NCI-H2107 treated with DMSO at 0.1 percent for 48 hours (cell line): ENCODE results near the gene GPR152.

Experiments used
- DNase-seq: peaks from one replicate; lab custom pipeline; 2025; ENCODE audit not compliant: unreplicated experiment; lab: John Stamatoyannopoulos, UW

GPR152 gene, protein sequence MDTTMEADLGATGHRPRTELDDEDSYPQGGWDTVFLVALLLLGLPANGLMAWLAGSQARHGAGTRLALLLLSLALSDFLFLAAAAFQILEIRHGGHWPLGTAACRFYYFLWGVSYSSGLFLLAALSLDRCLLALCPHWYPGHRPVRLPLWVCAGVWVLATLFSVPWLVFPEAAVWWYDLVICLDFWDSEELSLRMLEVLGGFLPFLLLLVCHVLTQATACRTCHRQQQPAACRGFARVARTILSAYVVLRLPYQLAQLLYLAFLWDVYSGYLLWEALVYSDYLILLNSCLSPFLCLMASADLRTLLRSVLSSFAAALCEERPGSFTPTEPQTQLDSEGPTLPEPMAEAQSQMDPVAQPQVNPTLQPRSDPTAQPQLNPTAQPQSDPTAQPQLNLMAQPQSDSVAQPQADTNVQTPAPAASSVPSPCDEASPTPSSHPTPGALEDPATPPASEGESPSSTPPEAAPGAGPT

DNA sequence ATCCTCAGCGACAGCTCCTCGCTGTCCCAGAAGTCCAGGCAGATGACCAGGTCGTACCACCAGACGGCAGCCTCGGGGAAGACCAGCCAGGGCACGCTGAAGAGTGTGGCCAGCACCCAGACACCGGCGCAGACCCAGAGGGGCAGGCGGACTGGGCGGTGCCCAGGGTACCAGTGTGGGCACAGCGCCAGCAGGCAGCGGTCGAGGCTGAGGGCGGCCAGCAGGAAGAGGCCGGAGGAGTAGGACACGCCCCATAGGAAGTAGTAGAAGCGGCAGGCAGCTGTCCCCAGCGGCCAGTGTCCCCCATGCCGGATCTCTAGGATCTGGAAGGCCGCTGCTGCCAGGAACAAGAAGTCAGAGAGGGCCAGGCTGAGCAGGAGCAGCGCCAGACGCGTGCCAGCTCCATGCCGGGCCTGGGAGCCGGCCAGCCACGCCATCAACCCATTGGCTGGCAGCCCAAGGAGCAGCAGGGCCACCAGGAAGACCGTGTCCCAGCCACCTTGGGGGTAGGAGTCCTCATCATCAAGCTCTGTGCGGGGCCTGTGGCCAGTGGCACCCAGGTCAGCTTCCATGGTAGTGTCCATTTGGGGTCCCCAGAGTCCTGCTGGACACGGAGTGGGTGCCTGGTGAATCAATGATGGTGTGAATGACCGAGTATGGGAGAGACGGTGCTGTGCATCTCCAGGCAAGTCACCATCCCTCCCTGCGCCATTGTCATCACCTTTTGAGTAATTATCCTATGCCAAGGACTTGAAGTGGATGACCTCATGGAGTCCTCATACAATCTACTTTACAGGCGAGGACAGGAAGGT is at the start of gene GPR152:
GPR152 (minus strand) TSS at position 589 of the 812 bp plus-strand sequence; CDS start at position 584, 5 bp downstream.
- DNase-seq, result no peak

- DNase-seq, result no peak
Observed at GRCh38 chr11:67501854-67502253, 49.3 kb upstream of the GPR152 start.

DNA sequence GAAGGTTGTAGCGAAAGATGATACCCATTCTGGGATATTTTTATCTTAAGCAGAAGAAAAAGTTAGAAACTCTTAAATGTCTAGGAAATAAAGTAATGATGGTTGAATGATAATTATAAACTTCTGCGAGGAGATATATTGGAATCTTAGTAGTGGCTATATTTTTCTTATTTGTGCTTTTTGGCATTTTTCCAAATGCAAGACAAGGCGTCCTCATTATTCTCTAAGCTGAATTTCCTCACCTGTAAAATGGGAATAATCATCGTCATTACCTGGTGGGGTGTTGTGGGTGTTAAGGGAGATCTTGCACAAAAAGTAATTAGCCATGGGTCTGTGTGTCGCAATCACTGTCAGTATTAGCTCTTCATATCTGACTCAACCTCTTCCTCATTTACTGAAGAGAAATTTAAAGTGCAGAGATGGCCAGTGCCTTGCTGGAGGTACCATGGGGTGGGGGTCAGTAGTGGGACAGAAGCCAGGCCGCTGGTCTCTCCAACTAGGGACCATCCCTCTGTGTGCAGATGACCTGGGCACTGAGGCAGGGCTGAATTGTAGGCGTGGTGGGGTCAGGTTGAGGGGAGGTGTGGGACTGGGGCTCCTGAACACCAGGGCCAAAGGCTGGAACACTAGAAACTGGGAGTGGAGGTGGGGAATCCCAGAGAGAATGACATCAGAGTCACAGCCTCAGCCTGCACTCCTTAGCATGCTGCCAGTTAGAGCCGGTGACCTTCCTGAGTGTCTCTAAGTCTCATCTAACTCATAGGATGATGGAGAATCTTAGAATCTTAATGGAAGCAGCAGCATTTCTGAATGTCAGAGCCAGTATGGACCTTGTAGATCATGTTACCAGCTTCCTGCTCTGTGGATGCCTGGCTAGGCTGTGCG is 48.5 kb upstream of the GPR152 start:
- no peak for DNase-seq

- DNase-seq, result peak; percentile 8
Observed at GRCh38 chr11:67500484-67500821, 47.9 kb upstream of the GPR152 start.

DNA sequence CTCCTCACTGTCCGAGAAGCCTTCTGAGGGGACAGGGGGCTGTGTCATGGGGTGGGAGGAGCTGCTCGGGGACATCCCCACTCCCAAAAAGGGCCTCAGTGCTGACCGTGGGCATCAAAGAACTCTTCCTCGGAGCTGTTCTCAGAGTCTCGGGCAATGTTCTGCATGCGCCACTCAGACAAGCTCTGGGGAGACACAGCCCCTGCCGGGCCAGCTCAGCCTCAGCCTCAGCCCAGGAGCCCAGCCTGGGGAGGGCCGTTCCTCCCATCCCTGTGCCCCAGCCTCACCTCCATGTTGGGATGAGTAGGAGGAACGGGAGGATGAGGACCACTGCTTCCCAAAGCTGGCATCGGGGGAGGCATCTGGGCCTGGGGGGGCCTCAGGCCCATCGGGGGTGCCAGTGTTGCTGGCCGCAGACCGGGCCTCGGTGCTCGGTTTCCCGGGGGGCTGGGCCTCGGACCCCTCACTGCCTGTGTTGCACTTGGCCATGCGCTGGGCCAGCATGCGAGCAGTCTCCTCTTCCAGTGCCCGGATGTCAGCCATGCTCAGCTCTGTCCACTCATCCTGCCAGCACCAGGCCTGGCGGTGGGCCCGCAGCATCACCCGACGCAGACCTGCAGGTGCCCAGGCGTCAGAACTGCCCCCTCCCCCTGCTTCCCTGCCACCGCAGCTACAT is 47.4 kb upstream of the GPR152 start:
- DNase-seq, result no peak

- no peak for DNase-seq
Observed at GRCh38 chr11:67498544-67498972, 46.0 kb upstream of the GPR152 start.

- no peak for DNase-seq
Observed at GRCh38 chr11:67497656-67498291, 45.2 kb upstream of the GPR152 start.

GRCh38 chr11:67496113-67496512 is 43.6 kb upstream of the GPR152 start:
- no peak for DNase-seq

DNA sequence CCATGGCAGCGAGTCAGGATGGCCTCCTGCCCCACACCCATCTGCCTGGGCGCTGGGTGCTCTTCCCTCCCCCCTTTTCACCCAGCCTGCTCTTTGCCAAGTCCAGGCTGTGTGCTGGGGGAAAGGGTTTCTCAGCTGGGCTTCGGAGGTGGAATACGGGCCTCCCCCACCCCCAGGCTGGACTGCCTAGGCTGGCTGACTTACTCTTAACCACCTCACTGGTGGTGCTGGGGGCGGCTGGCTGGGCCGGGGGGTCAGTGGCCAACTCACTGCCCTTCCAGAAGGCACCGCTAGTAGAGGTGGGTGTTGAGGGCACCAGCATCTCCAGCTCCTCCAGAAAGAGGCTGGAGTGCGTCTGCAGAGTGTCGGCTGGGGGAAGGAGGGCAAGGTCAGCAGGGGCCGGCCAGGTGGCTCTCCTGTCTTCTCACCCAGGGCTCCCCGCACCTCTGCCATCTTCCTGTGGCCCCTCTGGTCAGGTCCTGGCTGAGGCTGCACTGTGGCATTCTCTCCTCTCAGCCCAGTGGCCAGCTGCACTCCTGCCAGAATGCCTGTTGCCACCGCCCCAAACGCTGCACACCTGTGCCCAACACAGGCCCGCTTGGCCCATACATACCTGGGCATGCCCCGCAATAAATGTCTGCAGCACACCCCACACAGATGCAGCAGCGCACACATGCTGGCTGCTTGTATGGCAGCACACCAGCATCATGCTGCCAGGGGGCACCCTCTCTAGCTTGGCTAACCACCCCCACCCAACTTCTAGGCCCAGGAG is 42.9 kb upstream of the GPR152 start:
- DNase-seq, result no peak

- DNase-seq, result no peak
Observed at GRCh38 chr11:67494371-67495233, 42.1 kb upstream of the GPR152 start.

DNA sequence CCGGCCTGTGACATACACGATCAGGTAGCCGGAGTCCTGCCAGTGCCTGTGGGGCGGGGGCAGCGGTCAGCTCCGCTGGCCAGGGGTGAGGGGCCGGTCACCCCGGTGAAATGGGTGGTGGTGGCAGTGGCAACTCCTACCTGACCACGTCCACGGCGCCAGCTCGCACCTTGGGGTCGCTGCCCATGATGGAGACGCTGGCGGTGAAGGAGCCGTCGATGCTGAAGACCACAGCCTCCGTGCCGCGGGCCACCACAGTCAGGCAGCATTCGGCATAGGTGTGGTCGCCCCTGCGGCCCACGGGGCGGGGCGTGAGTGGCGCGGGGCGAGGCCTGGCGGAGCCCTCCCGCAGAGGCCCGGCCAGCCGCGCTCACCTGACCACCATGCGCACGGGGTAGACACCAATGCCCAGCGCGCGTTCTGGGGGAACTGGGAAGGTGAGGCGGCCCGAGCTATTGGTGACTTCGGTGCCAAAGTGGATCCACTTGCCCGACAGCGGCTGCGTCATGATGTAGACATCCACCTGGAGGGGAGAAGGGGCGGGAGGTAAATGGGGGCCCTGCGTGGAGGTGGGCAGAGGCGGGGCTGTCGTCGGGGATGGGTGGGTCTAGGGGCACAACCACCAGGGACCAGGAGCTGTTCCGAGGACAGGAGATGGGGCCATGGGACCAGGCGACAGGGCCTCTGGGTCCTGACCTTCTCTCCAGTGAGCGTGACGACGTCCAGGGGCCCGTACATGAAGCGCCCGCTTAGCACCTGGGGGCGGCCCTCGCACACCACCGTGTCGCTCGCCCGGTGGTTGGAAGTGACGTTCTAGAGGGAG is 41.2 kb upstream of the GPR152 start:
- no peak for DNase-seq

- DNase-seq, result no peak
Observed at GRCh38 chr11:67492801-67493547, 40.4 kb upstream of the GPR152 start.

DNA sequence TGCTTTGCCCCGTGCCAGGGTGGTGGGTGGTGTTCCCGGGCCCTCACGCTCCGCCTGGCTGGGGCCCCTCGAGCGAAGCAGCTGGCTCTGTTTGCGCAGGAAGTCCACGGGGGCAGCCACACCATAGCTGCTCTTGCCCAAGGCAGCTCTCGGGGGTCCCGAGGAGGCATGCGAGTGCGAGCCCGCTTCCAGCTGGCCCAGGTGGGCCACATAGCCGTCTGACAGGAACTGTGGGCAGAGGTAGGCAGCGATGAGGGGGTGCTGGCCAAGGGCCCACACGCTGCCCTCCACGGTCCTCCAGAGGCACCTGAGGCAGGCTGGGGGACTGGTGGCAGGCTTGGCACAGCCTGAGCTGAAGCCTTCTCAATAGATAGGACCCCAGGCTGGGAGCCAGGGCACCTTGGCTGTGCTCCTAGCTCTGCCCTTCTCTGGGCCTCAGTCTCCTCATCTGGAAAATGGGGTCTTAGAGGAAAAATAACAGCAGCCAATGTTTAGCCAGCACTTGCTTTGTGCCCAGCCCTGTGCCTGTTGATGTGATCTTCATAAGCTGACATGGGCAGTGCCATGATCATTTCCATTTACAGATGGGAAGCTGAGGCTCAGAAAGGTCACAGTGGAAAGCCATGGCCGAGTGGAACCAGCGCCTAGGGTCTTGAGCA is 39.7 kb upstream of the GPR152 start:
- DNase-seq, result no peak

DNA sequence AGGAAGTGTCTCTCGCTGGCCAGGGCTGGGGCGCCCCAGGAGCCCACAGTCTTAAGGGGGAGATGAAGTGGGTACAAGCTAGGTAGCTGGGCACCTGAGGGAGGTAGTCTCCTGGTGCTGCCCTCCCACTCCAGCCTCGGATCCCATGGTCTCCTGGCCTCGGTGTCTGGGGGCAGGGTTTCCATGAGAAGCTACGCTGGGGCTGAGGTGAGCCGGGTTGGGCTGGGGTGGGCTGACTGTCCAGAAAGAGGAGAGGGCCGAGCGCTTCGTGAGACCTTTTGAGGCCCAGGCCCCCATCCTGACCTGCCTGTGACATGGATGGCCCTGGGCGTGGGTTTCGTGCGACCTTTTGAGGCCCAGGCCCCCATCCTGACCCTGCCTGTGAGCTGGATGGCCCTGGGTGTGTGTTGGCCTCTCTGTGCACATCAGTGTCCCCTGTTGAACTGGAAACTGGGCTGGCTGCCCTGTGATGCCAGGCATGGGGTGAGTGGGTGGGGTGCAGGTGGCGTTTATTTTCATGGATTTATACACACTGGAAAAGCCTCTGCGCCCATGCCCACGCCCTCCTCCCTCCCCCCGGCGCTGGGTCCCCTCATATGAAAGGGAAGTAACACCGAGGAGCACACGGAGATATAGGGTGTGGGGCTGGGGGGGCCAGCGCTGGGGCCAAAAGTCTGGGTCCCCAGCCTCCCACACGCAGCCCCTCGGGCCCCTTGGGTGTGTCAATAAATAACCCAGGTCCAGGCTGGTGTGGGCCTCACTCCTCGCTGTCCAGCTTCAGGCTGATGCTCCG is 38.9 kb upstream of the GPR152 start:
- no peak for DNase-seq

GRCh38 chr11:67490727-67491065 is 38.2 kb upstream of the GPR152 start:
- no peak for DNase-seq
